Measurements from ENCODE around the gene ISLR. TPM values are rescaled to one million over a fixed set of nuclear protein-coding genes. Genes with fewer than 3 reads are reported as not detected.

ISLR gene
- total and polyA plus RNA-seq, 2 experiments from 2014 or later, result 27.8 to 36.4 TPM

- H3K4me3 ChIP-seq, result no peak overlapping the region
- no peaks in the 10 kb centered on the region for H3K36me3 ChIP-seq (replicated peaks; ENCODE audit: insufficient read depth, low read depth)
- H3K9me2 ChIP-seq (replicated peaks; ENCODE audit: insufficient read depth), result no peaks in the 10 kb centered on the region
- no peaks in the 10 kb centered on the region for H3K27me3 ChIP-seq
- H3K4me2 ChIP-seq, result no peak overlapping the region
- no peaks in the 10 kb centered on the region for H4K20me1 ChIP-seq (ENCODE audit: insufficient read depth, poor library complexity, severe bottlenecking)
- peaks cover 40% of the 10 kb centered on the region for H3K4me1 ChIP-seq (ENCODE audit: insufficient read depth)
- H3K9me3 ChIP-seq (ENCODE audit: low read depth), result no peaks in the 10 kb centered on the region
- H3K27ac ChIP-seq, result peak overlapping the region; percentile 20
- H2AFZ ChIP-seq, result no peak overlapping the region
- no peaks in the 10 kb centered on the region for H3K79me2 ChIP-seq
- no peak for TF ChIP-seq EZH2phosphoT487 (IDR thresholded peaks at IDR 0.05; ENCODE audit: low read depth, severe bottlenecking, unreplicated experiment)
- TF ChIP-seq, protein P1, sequence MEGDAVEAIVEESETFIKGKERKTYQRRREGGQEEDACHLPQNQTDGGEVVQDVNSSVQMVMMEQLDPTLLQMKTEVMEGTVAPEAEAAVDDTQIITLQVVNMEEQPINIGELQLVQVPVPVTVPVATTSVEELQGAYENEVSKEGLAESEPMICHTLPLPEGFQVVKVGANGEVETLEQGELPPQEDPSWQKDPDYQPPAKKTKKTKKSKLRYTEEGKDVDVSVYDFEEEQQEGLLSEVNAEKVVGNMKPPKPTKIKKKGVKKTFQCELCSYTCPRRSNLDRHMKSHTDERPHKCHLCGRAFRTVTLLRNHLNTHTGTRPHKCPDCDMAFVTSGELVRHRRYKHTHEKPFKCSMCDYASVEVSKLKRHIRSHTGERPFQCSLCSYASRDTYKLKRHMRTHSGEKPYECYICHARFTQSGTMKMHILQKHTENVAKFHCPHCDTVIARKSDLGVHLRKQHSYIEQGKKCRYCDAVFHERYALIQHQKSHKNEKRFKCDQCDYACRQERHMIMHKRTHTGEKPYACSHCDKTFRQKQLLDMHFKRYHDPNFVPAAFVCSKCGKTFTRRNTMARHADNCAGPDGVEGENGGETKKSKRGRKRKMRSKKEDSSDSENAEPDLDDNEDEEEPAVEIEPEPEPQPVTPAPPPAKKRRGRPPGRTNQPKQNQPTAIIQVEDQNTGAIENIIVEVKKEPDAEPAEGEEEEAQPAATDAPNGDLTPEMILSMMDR (IDR thresholded peaks at IDR 0.05; ENCODE audit: poor library complexity), result no peak
- no peak for TF ChIP-seq EZH2 (IDR thresholded peaks at IDR 0.05; ENCODE audit: borderline replicate concordance)
- no peak for DNase-seq (ENCODE audit: low spot score)
- 64% methylated on average over 10 of the region's 10 CpGs for WGBS (ENCODE audit: low lambda C conversion rate, missing lambda C conversion rate)
These were observed 3.0 kb downstream of the ISLR start for GRCh38 chr15:74176262-74177214.

GRCh38 chr15:74178326-74179100, 5.0 kb downstream of the ISLR start:
- Histone ChIP-seq H4K20me1 (ENCODE audit: insufficient read depth, poor library complexity, severe bottlenecking) (no peaks in the 10 kb centered on the region), H3K36me3 (replicated peaks; ENCODE audit: insufficient read depth, low read depth) (no peaks in the 10 kb centered on the region), H3K27ac (no peak overlapping the region), H3K4me3 (no peak overlapping the region), H3K27me3 (no peaks in the 10 kb centered on the region), H3K4me1 (ENCODE audit: insufficient read depth) (peaks cover 28% of the 10 kb centered on the region), H3K4me2 (no peak overlapping the region), H3K9me2 (replicated peaks; ENCODE audit: insufficient read depth) (no peaks in the 10 kb centered on the region), H3K9me3 (ENCODE audit: low read depth) (no peaks in the 10 kb centered on the region), H2AFZ (no peak overlapping the region), H3K79me2 (no peaks in the 10 kb centered on the region)
- no peak for DNase-seq (ENCODE audit: low spot score)
- TF ChIP-seq EZH2 (IDR thresholded peaks at IDR 0.05; ENCODE audit: borderline replicate concordance) (no peak), EZH2phosphoT487 (IDR thresholded peaks at IDR 0.05; ENCODE audit: low read depth, severe bottlenecking, unreplicated experiment) (no peak)
- TF ChIP-seq, protein P1 (IDR thresholded peaks at IDR 0.05; ENCODE audit: poor library complexity), result no peak
- 93% methylated on average over 7 of the region's 7 CpGs for WGBS (ENCODE audit: low lambda C conversion rate, missing lambda C conversion rate)

- Histone ChIP-seq H3K27me3 (no peaks in the 10 kb centered on the region), H3K9me3 (ENCODE audit: low read depth) (no peaks in the 10 kb centered on the region), H3K27ac (peak overlapping the region; percentile 4), H2AFZ (no peak overlapping the region), H3K4me1 (ENCODE audit: insufficient read depth) (peaks cover 20% of the 10 kb centered on the region), H3K4me2 (no peak overlapping the region), H3K79me2 (no peaks in the 10 kb centered on the region), H3K36me3 (replicated peaks; ENCODE audit: insufficient read depth, low read depth) (no peaks in the 10 kb centered on the region), H4K20me1 (ENCODE audit: insufficient read depth, poor library complexity, severe bottlenecking) (no peaks in the 10 kb centered on the region), H3K9me2 (replicated peaks; ENCODE audit: insufficient read depth) (no peaks in the 10 kb centered on the region), H3K4me3 (no peak overlapping the region)
- peak; percentile 54 for DNase-seq (ENCODE audit: low spot score)
- WGBS (ENCODE audit: low lambda C conversion rate, missing lambda C conversion rate), result 68% methylated on average over 13 of the region's 13 CpGs
- TF ChIP-seq EZH2phosphoT487 (IDR thresholded peaks at IDR 0.05; ENCODE audit: low read depth, severe bottlenecking, unreplicated experiment), result no peak
These were observed 5.8 kb downstream of the ISLR start for GRCh38 chr15:74179101-74179841.
